Articular chondrocyte of knee joint (primary cell): ENCODE results near the gene SPRTN. TPM values are rescaled to one million over a fixed set of nuclear protein-coding genes. Genes with fewer than 3 reads are reported as not detected.

Experiments used
- total RNA-seq: library from RNA; depleted of rRNA; stranded (reverse); fragments of >200 nt; gene quantifications from 2 replicates; pipeline ENCODE4 v1.2.3, GENCODE V29; 2012

Gene SPRTN, protein sequence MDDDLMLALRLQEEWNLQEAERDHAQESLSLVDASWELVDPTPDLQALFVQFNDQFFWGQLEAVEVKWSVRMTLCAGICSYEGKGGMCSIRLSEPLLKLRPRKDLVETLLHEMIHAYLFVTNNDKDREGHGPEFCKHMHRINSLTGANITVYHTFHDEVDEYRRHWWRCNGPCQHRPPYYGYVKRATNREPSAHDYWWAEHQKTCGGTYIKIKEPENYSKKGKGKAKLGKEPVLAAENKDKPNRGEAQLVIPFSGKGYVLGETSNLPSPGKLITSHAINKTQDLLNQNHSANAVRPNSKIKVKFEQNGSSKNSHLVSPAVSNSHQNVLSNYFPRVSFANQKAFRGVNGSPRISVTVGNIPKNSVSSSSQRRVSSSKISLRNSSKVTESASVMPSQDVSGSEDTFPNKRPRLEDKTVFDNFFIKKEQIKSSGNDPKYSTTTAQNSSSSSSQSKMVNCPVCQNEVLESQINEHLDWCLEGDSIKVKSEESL
- 16.9 and 17.0 TPM in 2 replicates for total RNA-seq

DNA sequence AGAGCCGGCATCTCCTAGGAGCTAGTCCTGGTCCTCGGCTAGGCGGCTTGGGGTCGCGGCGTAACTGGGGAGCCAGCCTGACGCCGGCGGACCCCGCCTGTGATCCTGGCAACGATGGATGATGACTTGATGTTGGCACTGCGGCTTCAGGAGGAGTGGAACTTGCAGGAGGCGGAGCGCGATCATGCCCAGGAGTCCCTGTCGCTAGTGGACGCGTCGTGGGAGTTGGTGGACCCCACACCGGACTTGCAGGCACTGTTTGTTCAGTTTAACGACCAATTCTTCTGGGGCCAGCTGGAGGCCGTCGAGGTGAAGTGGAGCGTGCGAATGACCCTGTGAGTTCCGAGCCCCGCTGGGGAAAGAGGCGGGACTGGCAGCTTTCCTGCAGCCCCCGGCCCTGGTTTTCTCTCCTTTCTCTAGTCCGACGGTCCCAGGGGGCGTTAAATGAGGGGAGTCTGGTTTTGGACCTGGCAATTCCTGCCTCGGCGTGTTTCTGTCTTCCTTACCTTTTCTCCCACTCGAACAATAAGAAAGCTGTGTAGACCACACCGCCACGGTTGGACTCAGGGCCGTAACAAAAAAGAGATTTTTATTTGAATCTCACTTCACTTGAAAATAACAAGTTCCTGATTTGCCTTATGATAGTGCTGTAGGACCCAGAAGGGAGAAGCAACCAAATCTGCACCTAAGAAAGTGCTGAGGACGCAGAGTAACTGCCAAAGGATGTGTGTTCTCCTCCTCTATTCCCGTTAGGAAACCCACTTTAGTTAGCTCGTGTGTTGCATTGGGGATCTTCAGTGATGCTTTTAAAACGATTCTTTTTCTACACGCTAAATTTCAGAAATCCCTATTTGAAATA, at the start of gene SPRTN:
Gene SPRTN, plus strand, starts transcription at position 24 of the 859 bp plus-strand sequence. Its CDS starts 91 bp downstream, at position 115.

DNA sequence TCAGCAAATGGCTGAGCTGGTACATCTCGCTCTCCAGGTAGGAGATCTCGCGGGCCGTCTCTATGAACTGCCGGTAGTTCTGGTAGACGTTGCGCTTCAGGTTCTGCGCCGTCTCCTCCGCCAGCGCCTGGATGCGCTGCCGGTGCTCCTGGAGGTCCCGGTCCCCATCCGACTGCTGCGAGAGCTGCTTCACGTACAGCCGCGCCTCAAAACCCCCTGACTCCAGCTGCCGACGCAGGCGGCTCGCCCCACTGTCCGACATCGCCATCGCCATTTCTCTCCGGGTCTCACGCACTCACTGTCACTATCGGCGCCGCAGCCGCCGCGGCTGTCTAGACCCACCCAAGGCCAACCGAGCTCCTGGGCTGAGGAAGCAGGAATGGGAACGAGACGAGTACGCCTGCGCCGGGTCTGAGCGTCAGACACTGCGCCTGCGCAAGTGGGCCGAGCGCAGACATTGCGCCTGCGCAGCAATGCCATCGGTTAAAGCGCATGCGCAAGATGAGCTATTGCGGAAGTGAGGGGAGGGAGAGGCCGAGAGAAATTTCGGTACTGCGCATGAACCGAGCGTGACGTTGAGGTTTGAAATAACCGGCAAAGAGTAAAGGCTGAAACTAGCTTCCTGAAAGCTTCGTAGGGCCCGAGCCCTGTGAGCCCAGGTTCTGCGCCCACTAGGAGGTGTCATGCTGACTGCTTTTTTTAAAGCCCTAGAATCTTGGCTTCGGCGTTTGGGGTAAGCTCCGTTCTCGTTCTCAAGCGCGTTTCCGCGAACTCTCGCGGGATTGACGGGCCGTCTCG, 422 bp upstream of the SPRTN start, which contains the start of gene EXOC8:
Gene EXOC8, minus strand, starts transcription at position 381 of the 798 bp plus-strand sequence. Its CDS starts 107 bp downstream, at position 274.

Other genes with a start within 250 kb of the SPRTN start
- under 0.01 and 0.22 TPM in 2 replicates for gene TRIM67, start 176.2 kb upstream of the SPRTN start, total RNA-seq
- 53.6 and 57.4 TPM in 2 replicates for gene GNPAT, start 97.1 kb upstream of the SPRTN start, total RNA-seq
- 18.2 and 22.2 TPM in 2 replicates for gene EXOC8, start 441 bp upstream of the SPRTN start, total RNA-seq
- 61.7 and 73.7 TPM in 2 replicates for gene EGLN1, start 84.0 kb downstream of the SPRTN start, total RNA-seq
- gene TSNAX, start 190.4 kb downstream of the SPRTN start, total RNA-seq: 45.7 and 56.7 TPM in 2 replicates